ENCODE results near the gene MRPS22.
"Not testable (repeated sequence)": the region's sequence is repeated elsewhere in the genome, so short reads cannot be mapped to it uniquely, and the experiment has no call there.

MRPS22 gene

GRCh38 chr3:139312416-139312815 is 31.4 kb upstream of the MRPS22 start:
- DNase-seq: no peak

GRCh38 chr3:139312959-139313358 is 30.9 kb upstream of the MRPS22 start:
- DNase-seq: no peak

GRCh38 chr3:139313921-139314320 is 29.9 kb upstream of the MRPS22 start:
- no peak for DNase-seq

GRCh38 chr3:139317215-139317614 is 26.6 kb upstream of the MRPS22 start:
- DNase-seq: no peak

- no peak for DNase-seq
Measured at GRCh38 chr3:139317660-139318430, 26.0 kb upstream of the MRPS22 start.

- no peak for DNase-seq
Measured at GRCh38 chr3:139318431-139318816, 25.4 kb upstream of the MRPS22 start.

GRCh38 chr3:139318826-139319225 is 25.0 kb upstream of the MRPS22 start:
- no peak for DNase-seq

GRCh38 chr3:139319428-139320402 is 24.1 kb upstream of the MRPS22 start:
- DNase-seq: no peak

- DNase-seq: no peak
Measured at GRCh38 chr3:139320551-139321309, 23.1 kb upstream of the MRPS22 start.

GRCh38 chr3:139322346-139322745 is 21.5 kb upstream of the MRPS22 start:
- DNase-seq: no peak

- DNase-seq: no peak
Measured at GRCh38 chr3:139323146-139323545, 20.7 kb upstream of the MRPS22 start.

GRCh38 chr3:139324456-139324855 is 19.4 kb upstream of the MRPS22 start:
- DNase-seq: no peak

GRCh38 chr3:139325551-139325950 is 18.3 kb upstream of the MRPS22 start:
- no peak for DNase-seq

GRCh38 chr3:139326131-139326530 is 17.7 kb upstream of the MRPS22 start:
- DNase-seq: no peak

GRCh38 chr3:139326707-139327106 is 17.1 kb upstream of the MRPS22 start:
- DNase-seq: no peak

- DNase-seq: no peak
Measured at GRCh38 chr3:139327231-139327630, 16.6 kb upstream of the MRPS22 start.

GRCh38 chr3:139327861-139328260 is 16.0 kb upstream of the MRPS22 start:
- no peak for DNase-seq

- no peak for DNase-seq
Measured at GRCh38 chr3:139328356-139328755, 15.5 kb upstream of the MRPS22 start.

GRCh38 chr3:139329364-139329850 is 14.4 kb upstream of the MRPS22 start:
- DNase-seq: peak; percentile 60

GRCh38 chr3:139332092-139332491 is 11.7 kb upstream of the MRPS22 start:
- DNase-seq: no peak

- not testable (repeated sequence) for DNase-seq
Measured at GRCh38 chr3:139334675-139335074, 9.1 kb upstream of the MRPS22 start.

- DNase-seq: no peak
Measured at GRCh38 chr3:139338405-139338804, 5.4 kb upstream of the MRPS22 start.
